Activated CD8-positive, alpha-beta T cell treated with anti-CD3 and anti-CD28 coated beads for 36 hours (primary cell): ENCODE measurements around the gene XPO6. TPM values are rescaled to one million over a fixed set of nuclear protein-coding genes. Genes with fewer than 3 reads are reported as not detected.

Experiments
- ATAC-seq: fragments of 200-7000 bp; cut with Tn5 transposase; one replicate; pipeline ENCODE4 v1.10.0; 2021; ENCODE audit warnings: mild to moderate bottlenecking, moderate library complexity
- CTCF ChIA-PET: fragments of 350-600 bp; sonication (Branson Sonifier 250); formaldehyde crosslinking; loops from one replicate; lab custom pipeline; 2021; ENCODE audit warnings: antibody characterized with exemption; lab: Charles Lee
- POLR2A ChIA-PET: fragments of 350-600 bp; sonication (Branson Sonifier 250); formaldehyde crosslinking; loops from one replicate; lab custom pipeline; 2021; ENCODE audit warnings: antibody characterized with exemption; lab: Charles Lee
- DNase-seq: peaks from one replicate; pipeline ENCODE4 v3.0.0-alpha.2; 2020
- H3K27ac Mint-ChIP-seq: one replicate; pipeline ENCODE4 v1.8.0; 2021; ENCODE audit warnings: mild to moderate bottlenecking, mixed read lengths
- H3K27me3 Mint-ChIP-seq: one replicate; pipeline ENCODE4 v1.8.0; 2021; ENCODE audit warnings: mixed read lengths
- H3K36me3 Mint-ChIP-seq: one replicate; pipeline ENCODE4 v1.8.0; 2021; ENCODE audit warnings: low read depth, mixed read lengths
- H3K4me1 Mint-ChIP-seq: one replicate; pipeline ENCODE4 v1.8.0; 2021; ENCODE audit warnings: low read depth, mixed read lengths
- H3K4me3 Mint-ChIP-seq: one replicate; pipeline ENCODE4 v1.8.0; 2021; ENCODE audit warnings: mild to moderate bottlenecking, moderate library complexity, mixed read lengths
- H3K9me3 Mint-ChIP-seq: one replicate; pipeline ENCODE4 v1.8.0; 2021; ENCODE audit warnings: mixed read lengths
- intact Hi-C: fragments of 100-400 bp; cut with micrococcal nuclease; formaldehyde crosslinking; loops from one replicate; pipeline ENCODE4 v1.10.0; 2022
- total RNA-seq, 2 experiments: library from RNA; stranded (reverse); gene quantifications; one replicate each; pipeline ENCODE4 v1.2.3, GENCODE V29; 2021
- TF ChIP-seq, protein P1 (sequence below): fragments of 200-600 bp; IDR thresholded peaks from one replicate; pipeline ENCODE4 v1.8.0; 2022; ENCODE audit warnings: antibody characterized with exemption, mild to moderate bottlenecking

XPO6 gene
- total RNA-seq, 2 experiments from 2014 or later = 250 to 253 TPM

DNA sequence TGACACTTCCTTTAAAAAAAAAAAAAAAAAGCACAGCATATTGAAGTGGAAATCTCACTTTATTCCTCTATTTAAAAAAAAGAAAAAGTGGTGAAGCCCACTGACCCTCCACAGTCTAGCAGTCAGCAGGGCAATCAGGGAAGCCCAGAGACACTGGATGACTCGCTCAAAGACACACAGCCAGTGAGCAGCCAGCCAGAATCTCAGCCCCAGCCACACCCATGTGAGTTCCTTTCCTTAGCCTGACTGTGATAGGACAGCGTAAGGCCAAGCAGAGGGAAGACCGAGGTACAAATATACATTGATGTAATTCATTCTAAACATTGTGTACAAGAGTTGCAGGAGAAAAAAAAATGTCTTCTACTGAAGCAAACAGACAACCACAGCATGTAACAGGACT, 22.5 kb downstream of the XPO6 start:
- DNase-seq (peak; percentile 55), ATAC-seq (no peak)
- CTCF ChIA-PET = interaction anchor here (1.3 to 1.6 kb wide), 2 partner anchors 10 to 13 kb away, joined by 3 to 4 read pairs; no protein-coding TSS in a partner anchor
- Mint-ChIP-seq H3K27ac (peak overlapping the region; percentile 93), H3K36me3 (peaks cover 72% of the 10 kb centered on the region), H3K4me1 (peaks cover 86% of the 10 kb centered on the region), H3K4me3 (no peak overlapping the region), H3K27me3 (no peaks in the 10 kb centered on the region), H3K9me3 (peaks cover 3% of the 10 kb centered on the region)
- intact Hi-C loops = no loop called here
- TF ChIP-seq, protein P1, sequence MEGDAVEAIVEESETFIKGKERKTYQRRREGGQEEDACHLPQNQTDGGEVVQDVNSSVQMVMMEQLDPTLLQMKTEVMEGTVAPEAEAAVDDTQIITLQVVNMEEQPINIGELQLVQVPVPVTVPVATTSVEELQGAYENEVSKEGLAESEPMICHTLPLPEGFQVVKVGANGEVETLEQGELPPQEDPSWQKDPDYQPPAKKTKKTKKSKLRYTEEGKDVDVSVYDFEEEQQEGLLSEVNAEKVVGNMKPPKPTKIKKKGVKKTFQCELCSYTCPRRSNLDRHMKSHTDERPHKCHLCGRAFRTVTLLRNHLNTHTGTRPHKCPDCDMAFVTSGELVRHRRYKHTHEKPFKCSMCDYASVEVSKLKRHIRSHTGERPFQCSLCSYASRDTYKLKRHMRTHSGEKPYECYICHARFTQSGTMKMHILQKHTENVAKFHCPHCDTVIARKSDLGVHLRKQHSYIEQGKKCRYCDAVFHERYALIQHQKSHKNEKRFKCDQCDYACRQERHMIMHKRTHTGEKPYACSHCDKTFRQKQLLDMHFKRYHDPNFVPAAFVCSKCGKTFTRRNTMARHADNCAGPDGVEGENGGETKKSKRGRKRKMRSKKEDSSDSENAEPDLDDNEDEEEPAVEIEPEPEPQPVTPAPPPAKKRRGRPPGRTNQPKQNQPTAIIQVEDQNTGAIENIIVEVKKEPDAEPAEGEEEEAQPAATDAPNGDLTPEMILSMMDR = no peak
- POLR2A ChIA-PET = interaction anchor here (1.0 to 5.7 kb wide), 3 partner anchors 9 to 21 kb away, joined by 3 to 61 read pairs (median 3); partner anchors contain the start of gene XPO6

DNA sequence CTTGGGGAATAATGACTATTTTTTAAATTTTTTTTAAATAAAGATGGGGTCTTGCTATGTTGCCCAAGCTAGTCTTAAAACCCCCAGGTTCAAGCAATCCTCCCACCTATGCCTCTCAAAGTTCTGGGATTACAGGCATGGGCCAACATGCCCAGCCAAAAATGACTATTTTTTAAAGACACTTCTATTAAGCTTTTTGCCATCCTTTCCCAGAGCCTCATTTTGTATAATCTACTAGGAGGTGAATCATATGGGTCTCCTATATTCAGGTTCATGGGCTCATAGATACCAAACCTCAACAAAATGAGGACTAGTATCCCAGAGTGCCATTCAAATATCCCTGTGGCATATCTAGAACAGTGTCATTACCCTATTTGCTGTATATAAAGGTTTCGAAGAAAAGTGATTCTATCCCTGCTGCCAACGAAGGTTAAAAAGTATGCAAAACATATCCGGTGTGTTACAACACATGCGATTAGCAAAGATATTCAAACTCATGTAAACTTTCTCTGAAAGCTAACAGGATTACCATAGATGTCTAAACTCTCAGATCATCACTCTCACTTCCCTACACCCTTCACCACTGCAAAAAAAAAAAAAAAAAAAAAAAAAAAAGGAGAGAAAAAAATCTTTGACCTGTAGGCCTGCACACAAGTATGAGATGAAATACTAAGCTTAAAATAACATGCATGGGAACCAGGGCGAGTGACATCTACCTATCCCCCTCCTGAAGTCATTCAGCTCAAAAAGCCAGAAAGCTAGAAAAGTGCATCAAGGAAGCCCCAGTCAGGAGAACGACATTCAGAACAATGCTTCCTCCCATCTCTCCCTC, 23.5 kb downstream of the XPO6 start:
- TF ChIP-seq, protein P1 = no peak
- intact Hi-C loops = no loop called here
- peak overlapping the region; percentile 93 for H3K27ac Mint-ChIP-seq
- POLR2A ChIA-PET = interaction anchor here (1.0 to 5.7 kb wide), 9 partner anchors 8 to 42 kb away, joined by 3 to 61 read pairs (median 5); partner anchors contain the start of gene XPO6
- no peaks in the 10 kb centered on the region for H3K27me3 Mint-ChIP-seq
- H3K4me3 Mint-ChIP-seq = peak overlapping the region; percentile 34
- DNase-seq (no peak), ATAC-seq (no peak)
- H3K4me1 Mint-ChIP-seq = peaks cover 86% of the 10 kb centered on the region
- CTCF ChIA-PET = interaction anchor here (1.3 to 1.9 kb wide), 5 partner anchors 9 to 54 kb away, joined by 3 to 6 read pairs (median 4); no protein-coding TSS in a partner anchor
- H3K9me3 Mint-ChIP-seq = peaks cover 3% of the 10 kb centered on the region
- H3K36me3 Mint-ChIP-seq = peaks cover 81% of the 10 kb centered on the region

DNA sequence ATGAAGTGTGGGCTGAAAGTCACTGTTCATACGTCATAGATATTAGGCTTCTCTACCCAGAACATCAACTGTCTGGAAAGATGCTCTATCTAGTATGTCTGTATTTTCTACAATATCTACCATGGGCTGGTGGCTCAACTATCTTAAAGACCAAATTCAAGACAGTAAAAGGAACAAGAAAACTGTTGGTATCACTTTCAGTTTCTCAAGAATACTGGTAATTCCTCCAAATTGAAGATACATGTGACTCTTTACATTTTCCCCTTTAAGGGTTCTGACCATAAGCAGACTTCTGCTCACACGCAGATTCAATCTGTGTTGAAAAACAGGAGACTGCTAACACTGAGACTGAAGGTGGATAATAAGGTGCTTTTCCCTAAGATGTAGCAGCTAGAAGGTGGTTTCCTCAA, 24.2 kb downstream of the XPO6 start:
- H3K27ac Mint-ChIP-seq = peak overlapping the region; percentile 93
- H3K27me3 Mint-ChIP-seq = no peaks in the 10 kb centered on the region
- ATAC-seq = peak; percentile 43
- peak overlapping the region; percentile 55 for H3K4me3 Mint-ChIP-seq
- peaks cover 80% of the 10 kb centered on the region for H3K36me3 Mint-ChIP-seq
- intact Hi-C loops = no loop called here
- CTCF ChIA-PET = interaction anchor here (1.3 to 1.9 kb wide), 4 partner anchors 8 to 54 kb away, joined by 3 to 6 read pairs (median 4); no protein-coding TSS in a partner anchor
- peaks cover 87% of the 10 kb centered on the region for H3K4me1 Mint-ChIP-seq
- no peak for DNase-seq
- TF ChIP-seq, protein P1 = no peak
- POLR2A ChIA-PET = interaction anchor here (1.3 to 5.7 kb wide), 8 partner anchors 9 to 41 kb away, joined by 3 to 61 read pairs (median 5); partner anchors contain the start of gene XPO6
- peaks cover 3% of the 10 kb centered on the region for H3K9me3 Mint-ChIP-seq

DNA sequence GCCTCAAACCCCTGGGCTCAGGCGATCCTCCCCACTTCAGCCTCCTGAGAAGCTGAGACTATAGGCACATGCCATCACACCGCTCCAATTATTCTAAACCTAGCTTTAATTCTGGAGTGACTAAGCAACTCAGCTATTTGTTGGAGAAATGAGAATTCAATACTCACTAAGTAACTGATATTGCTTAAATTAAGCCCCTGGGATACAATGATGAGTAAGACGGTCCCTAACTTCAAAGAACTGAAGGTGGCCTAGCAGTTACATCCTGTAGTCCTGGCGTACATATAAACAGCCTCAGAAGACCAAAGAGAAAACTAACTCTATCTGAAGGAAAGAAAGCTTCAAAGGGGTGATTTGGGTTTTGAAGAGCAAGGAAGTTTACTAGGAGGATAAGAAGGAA, 25.0 kb downstream of the XPO6 start:
- Mint-ChIP-seq H3K4me1 (peaks cover 89% of the 10 kb centered on the region), H3K27ac (peak overlapping the region; percentile 93), H3K27me3 (no peaks in the 10 kb centered on the region), H3K36me3 (peaks cover 82% of the 10 kb centered on the region), H3K9me3 (peaks cover 3% of the 10 kb centered on the region), H3K4me3 (peak overlapping the region; percentile 55)
- ChIA-PET POLR2A (interaction anchor here (0.7 to 5.7 kb wide), 11 partner anchors 10 to 56 kb away, joined by 3 to 61 read pairs (median 5); partner anchors contain the start of gene XPO6), CTCF (interaction anchor here (0.9 to 1.9 kb wide), 4 partner anchors 15 to 91 kb away, joined by 3 to 6 read pairs (median 3); no protein-coding TSS in a partner anchor)
- DNase-seq = peak; percentile 27
- ATAC-seq = peak; percentile 59
- intact Hi-C loops = no loop called here
- TF ChIP-seq, protein P1 = no peak
